GM18951 (cell line): ENCODE data around the gene GABARAP.

Source experiments
- POLR2A ChIP-seq: IDR thresholded peaks from 4 replicates; pipeline ENCODE4 v1.6.1; 2011; ENCODE audit warnings: mild to moderate bottlenecking; ENCODE audit not compliant: insufficient read length, insufficient read depth; ENCODE audit errors: extremely low read depth
- in situ Hi-C: fragments of 300-500 bp; cut with MboI; formaldehyde crosslinking; loops from one replicate; pipeline ENCODE4 v1.12.0; 2022; ENCODE audit warnings: low sequenced_read_pairs, mixed read lengths, inconsistent platforms; ENCODE audit not compliant: unreplicated experiment

Gene GABARAP

GRCh38 chr17:7219229-7219811 lies 22.9 kb downstream of the GABARAP start:
- no peak for TF ChIP-seq POLR2A
- in situ Hi-C loops, result no loop called here

- in situ Hi-C loops, result no loop called here
- TF ChIP-seq POLR2A, result no peak
Observed at GRCh38 chr17:7218758-7219157, 23.5 kb downstream of the GABARAP start.

- TF ChIP-seq POLR2A, result no peak
- in situ Hi-C loops, result no loop called here
Observed at GRCh38 chr17:7218166-7218565, 24.1 kb downstream of the GABARAP start.

GRCh38 chr17:7217113-7217987 lies 24.9 kb downstream of the GABARAP start:
- TF ChIP-seq POLR2A, result no peak
- in situ Hi-C loops, result no loop called here

GRCh38 chr17:7216242-7217112 lies 25.8 kb downstream of the GABARAP start:
- in situ Hi-C loops, result no loop called here
- no peak for TF ChIP-seq POLR2A

GRCh38 chr17:7215652-7216180 lies 26.5 kb downstream of the GABARAP start:
- in situ Hi-C loops, result no loop called here
- no peak for TF ChIP-seq POLR2A

GRCh38 chr17:7215136-7215638 lies 27.1 kb downstream of the GABARAP start:
- in situ Hi-C loops, result no loop called here
- TF ChIP-seq POLR2A, result no peak

GRCh38 chr17:7214300-7215135 lies 27.7 kb downstream of the GABARAP start:
- in situ Hi-C loops, result no loop called here
- TF ChIP-seq POLR2A, result no peak

- in situ Hi-C loops, result no loop called here
- no peak for TF ChIP-seq POLR2A
Observed at GRCh38 chr17:7213895-7214299, 28.4 kb downstream of the GABARAP start.

GRCh38 chr17:7211491-7212273 lies 30.6 kb downstream of the GABARAP start:
- TF ChIP-seq POLR2A, result no peak
- in situ Hi-C loops, result no loop called here

- TF ChIP-seq POLR2A, result no peak
- in situ Hi-C loops, result no loop called here
Observed at GRCh38 chr17:7208754-7209460, 33.3 kb downstream of the GABARAP start.
